HG02759 (cell line): ENCODE measurements around the gene PARN.

ENCODE experiments used
- ATAC-seq: cut with Tn5 transposase; IDR thresholded peaks from one replicate; pipeline ENCODE4 v1.9.1; 2021; ENCODE audit warnings: mild to moderate bottlenecking, moderate library complexity; ENCODE audit not compliant: unreplicated experiment

The PARN gene

DNA sequence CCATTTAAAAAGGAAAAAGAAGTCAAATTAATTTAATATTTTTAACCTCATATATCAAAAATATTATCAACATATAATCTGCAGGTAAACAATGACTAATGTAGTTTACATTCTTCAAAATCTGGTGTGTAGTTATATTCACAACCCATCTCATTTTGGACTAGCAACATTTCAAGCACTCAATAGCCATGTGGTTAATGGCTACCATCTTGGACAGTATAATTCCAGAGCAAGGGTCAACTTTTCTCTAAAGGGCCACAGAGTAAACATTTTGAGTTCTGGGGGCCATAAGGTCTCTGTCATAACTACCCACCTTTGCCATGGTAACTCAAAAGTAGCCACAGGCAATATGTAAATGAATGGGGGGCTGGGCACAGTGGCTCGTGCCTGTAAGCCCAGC lies 153.9 kb downstream of the PARN start:
- no peak for ATAC-seq

DNA sequence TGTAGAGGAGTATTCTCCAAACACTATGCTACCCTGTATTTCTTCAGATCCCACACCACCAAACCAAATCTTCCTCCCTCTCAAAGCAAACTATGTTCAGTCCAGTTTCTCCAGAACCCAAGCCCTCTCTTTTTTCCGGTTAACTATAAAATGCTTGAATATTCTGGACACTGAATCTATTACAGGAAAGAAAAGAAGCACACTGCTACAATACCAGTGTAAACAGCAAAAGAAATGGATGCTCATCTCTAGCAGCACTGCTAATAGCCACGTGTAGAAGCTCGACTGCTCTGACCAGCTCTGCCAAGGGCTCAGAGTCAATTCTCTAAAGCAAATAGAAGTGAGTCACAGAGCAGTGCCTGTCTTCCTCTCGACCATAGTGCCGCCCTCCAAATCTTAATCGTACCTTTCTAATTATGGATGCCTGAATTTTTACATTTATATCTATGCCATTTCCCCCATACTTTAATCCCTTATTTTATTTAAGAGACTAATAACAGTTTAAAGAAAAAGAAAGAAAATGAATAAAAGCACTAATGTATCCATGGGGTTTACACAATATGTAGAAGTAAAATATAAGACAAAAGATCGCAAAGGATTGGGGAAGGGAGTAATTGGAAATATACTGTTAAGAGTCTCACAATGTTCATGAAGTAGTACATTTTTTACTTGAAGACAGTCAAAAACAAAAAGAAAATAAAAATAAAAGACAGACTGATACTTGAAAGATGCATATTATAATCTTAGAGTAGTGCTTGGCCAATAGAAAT lies 154.5 kb downstream of the PARN start:
- ATAC-seq = no peak

DNA sequence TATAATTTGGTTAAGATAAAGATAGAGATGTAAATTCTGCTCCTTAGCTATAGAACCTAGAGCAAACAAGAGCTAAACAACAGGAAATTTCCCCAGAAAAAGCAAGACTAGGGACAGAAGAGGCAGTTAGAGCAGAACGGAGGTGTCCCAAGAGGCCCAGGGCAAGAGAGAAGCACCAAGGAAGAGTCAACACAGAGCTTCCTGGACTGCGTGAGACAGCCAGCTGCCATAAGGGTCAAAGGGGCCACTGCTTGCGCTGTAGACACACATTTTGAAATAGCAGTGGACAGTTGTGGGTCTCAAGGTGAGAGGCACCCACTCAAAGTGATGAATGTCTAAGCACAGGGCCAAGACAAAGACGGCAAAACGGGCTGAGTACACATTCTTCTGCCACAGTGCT lies 156.6 kb downstream of the PARN start:
- ATAC-seq = no peak

DNA sequence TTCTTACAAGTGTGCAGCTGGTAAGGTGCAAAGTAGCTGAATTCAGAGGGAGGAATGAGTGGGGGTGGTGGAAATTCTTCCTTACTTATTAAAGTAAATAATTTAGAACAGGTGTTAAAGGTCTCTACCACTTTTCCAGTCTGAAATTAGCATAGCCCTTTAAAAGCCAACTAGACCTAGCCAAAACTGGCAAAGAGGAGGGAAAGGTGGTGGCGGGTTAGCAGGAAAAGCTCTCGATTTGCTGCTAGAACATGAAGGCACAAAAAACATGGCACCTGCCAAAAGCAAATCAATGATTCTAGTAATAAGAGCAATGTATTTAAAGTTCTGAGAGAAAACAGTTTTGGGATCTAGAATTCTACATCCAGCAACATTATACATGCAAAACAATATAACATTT lies 157.7 kb downstream of the PARN start:
- no peak for ATAC-seq

DNA sequence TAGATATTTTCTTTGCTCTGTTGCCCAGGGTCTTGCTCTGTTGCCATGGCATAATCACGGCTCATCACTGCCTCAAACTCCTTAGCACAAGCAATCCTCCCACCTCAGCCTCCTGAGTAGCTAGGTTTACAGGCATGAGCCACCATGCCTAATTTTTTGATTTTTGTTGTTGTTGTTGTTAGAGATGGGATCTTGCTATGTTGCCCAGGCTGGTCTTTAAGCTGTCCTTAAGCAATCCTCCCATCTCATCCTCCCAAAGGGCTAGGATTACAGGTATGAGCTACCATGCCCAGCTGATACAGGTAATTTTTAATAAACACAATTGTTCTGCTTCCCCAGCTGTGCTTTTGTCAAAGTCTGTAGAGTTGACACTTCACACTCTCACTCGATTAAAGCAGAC lies 159.3 kb downstream of the PARN start:
- no peak for ATAC-seq

DNA sequence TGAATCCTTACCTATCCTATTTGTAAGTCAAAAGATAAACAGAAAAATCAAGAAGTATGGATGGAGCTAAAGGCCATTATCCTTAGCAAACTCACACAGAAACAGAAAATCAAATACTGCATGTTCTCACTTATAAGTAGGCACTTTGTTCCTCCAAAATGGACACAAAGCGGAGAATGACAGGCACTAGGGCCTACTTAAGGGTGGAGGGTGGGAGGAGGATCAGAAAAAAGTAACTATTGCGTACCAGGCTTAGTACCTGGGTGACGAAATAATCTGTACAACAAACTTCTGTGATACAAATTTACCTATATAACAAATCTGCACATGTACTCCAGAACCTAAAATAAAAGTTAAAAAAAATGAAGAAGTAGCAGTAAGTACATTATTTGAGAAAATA lies 164.3 kb downstream of the PARN start:
- ATAC-seq = no peak

DNA sequence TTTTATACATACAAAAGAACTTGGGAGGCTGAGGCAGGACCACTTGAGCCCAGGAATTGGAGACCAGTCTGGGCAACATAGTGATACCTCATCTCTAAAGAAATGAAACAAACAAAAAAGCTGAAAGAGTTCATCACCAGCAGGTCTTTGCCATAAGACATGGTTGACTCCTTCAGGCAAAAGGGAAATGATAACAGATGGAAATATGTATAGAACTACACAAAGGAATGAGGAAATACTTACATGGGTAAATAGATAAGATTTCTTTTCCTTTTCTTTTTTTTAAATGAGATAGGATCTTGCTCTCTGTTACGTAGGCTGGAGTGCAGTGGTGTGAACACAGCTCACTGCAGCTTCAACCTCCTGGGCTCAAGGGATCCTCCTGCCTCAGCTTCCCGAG lies 165.3 kb downstream of the PARN start:
- ATAC-seq = no peak

DNA sequence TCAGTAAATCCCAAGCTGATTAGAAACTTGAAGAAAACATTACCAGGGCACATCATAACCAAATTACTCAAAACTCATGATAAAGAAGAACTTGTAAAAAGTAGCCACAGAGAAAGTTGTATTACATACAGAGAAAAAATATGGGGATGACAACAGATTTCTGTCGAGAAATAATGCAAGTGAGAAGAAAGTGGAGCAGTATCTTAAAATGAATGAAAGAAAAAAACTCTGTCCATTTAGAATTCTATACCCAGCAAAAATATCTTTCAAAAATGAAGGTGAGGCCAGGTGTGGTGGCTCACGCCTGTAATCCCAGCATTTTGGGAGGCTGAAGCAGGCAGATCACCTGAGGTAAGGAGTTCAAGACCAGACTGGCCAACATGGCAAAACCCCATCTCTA lies 165.9 kb downstream of the PARN start:
- ATAC-seq = no peak

DNA sequence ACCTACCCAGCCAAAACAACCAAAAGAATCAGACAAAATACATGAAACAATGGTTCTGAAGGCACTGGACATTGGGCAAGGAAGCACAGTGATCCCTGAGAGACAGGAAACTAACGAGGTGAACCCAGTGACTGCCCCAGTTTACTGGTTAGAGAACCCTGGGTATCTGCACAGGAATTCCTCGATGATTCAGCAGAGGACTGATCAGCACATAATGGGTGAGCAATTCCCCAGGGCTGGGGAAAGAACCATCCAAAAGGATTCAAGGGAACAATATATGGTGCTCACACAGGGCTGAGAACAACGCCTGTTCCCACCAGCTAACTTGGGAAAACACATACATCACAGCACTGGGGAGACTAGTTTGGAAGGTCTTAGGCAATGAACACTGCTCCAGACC lies 167.2 kb downstream of the PARN start:
- ATAC-seq = no peak

DNA sequence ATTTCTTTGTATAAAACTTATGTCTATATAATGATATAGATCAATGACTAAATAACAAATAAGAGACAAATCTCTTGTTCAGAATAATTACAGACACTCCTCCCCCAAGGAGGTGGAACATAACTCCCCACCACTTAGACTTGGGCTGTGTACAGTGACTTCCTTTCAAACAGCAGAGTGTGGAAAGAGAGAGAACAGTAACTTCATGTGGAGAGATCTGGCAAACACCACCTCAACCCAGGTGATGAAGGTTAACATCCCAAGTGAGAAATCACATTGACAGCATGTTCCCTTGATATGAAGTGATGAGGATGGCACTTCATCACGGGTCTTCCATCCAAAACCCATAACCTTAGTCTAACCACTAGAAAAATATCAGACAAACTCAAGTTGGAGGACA lies 169.3 kb downstream of the PARN start:
- ATAC-seq = no peak

DNA sequence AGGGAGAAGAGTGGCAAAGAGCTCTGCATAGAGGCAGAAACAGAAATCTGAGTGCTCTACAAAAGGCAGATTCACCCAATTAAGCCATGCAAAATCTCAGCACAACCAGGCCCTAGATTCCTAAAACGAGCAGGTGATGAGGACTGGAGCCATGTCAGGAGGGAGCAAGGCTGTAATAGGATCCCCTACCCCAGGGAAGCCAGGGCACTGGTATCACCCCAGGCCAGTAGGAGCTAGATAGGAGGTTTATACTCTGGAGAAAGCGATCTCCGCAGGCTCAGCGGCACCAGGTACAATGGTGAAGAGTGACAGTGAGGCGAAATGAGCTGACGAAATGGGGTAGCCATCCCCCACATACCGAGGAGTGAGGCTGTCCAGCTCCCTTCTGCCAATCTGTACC lies 171.5 kb downstream of the PARN start:
- no peak for ATAC-seq

DNA sequence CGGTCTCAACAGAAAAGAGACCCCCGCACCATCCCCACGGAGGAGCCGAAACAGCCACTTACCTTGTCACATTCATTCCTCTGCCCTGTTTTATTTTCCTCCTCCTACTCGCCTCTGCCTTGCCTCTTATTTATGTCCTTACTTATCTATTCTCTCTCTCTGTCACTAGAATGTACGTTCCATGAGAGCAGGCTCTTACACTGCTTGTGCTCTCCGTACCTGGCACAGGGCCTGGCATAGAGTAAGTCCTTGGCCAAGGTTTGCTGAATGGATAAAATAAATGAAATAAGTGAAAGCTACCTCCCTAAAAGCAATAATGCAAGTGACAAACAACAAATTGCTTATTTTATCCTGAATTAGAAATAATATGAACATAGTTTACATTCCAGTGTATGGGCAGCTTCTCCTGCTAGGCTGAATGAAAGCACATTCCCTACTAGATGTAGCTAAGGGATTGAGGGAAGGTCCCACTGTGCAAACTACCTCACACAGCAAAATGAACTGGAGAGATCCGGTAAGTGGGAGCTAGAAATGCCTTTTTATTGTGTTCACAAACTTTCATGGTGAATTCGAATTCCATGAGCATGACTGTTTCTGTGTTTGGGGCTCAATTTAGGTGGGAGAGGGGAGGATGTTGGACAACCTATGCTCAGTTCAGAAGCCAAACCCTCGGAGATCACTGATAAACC lies 173.1 kb downstream of the PARN start:
- ATAC-seq = no peak

DNA sequence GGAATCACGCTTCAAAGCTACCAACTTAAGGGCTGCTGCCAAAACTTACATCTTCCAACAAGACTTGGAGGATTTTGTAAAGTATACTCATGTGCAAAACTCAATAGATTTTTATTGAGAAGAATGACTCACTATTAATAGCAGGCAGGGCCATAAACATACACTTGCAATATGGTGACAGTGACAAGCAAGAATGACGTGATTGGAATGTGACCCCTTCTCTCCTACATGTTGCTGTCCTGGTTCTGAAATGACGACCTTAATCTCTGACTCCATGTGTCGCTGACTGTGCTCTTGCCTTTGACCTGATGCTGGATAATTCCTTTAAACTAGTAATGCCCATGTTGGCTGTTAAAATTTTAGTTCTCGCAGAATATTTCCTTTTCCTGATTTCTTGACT lies 174.5 kb downstream of the PARN start:
- ATAC-seq = no peak

DNA sequence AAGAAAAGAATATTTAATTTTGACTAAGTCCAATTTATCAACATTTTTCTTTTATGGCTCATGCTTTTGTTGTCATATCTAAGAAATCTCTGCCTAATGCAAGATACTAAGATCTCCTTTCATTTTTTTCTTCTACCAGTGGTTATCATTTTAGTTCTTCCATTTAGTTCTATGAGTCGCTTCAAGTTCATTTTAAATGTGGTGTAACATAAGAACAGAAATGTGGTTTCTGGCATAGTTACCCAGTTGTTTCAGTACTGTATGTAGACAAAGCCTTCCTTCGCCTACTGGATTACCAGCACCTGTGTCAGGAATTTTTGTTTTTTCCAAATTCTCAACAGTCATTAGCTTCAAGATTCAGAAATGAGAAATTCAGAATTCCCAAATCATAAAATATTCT lies 175.7 kb downstream of the PARN start:
- ATAC-seq = no peak

DNA sequence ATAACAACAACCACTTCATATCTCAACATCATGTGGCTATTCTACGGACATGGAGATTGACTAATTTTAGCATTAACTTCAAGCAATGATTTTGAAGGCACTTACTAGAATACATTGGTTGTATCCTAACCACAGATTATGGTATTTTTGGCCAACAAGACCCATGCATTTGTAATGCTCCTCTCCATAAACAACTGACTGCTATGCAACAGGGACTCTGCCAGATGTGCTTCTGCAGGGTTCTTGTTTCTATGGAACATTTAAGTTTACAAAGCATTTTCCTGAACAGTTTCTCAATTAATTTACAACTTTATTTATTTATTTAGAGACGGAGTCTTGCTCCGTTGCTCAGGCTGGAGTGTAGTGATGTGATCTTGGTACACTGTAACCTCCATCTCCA lies 178.0 kb downstream of the PARN start:
- no peak for ATAC-seq

DNA sequence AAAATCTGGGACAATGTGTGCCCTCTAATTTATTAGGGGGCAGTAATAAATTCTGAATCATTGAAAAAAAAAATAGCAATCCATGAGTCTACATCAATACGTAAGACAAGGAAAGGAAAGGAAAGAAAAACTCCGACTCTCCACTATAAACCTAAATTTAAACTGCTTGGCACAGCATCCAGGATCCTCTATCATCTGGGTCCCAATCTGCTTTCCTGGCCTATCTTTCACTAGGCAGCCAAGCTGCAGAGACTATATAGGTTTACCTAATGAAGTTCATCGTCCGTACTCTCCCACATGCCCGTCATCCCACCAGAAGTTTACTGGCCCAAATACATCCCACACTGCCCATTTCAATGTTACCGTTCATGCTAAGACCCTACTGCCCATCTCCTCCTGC lies 179.2 kb downstream of the PARN start:
- ATAC-seq = no peak

DNA sequence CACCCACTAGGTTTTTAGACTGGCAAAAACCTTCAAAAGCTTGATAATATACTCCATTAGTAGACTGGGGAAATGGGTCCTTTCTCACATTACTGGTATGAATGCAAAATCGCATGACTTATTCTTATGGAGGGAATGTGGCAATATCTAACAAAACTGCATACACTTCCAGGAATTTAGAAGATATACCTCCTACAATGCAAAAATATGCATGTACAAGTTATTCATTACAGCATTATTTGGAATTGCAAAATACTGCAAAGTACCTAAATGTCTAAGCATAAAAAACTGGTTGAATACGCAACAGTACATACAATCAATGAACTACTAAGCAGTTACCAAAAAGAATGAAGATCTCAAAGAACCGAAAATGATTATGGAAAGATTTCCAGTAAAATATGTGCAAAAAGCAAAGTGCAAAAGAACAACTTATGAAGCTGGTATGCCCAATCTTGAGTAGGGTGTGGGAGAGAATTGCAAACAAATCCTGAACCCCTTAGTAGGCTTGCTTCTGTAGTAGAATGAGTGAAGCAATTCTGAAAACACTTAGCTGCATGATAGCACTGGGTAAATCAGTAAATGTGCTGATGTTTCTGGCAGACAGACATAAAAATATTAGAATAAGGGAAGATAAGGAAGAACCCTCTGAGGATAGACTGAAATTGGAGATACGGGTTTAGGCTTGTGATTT lies 180.1 kb downstream of the PARN start:
- ATAC-seq = no peak

DNA sequence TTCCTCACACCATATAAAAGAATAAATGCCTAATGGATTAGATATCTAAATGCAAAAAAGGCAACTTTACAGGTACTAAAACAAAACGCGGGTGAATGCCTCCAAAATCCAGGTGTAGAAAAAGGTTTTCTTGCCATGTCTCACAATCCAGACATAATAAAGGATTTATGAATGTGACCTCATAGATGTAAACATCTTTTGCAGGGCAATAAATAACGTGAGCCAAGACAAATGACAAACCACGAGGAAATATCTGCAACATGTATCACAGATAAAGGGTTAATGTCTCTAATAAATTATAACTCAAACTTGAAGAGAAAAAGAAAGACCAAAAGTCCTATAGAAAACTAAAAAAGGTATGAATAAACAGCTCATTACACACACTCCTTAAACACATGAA lies 180.7 kb downstream of the PARN start:
- ATAC-seq = no peak

DNA sequence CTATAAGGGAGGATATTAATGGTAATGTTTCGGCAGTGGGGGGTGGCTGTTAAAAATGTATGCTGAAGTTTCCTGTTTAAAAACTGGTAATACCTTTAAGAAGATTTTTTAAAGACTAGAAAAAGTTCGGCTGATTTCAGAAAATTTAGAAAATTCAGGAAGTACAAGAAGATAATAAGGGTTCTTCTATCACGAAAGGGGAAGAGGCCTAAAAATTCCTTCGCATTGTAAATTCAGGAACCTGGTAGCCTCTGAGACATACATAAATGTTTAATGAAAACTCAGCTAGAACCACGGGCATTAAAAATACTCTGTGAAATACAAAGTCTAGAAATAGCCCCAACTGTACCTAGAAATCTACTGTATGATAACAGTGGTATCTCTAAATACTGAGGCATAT lies 181.2 kb downstream of the PARN start:
- ATAC-seq = no peak

DNA sequence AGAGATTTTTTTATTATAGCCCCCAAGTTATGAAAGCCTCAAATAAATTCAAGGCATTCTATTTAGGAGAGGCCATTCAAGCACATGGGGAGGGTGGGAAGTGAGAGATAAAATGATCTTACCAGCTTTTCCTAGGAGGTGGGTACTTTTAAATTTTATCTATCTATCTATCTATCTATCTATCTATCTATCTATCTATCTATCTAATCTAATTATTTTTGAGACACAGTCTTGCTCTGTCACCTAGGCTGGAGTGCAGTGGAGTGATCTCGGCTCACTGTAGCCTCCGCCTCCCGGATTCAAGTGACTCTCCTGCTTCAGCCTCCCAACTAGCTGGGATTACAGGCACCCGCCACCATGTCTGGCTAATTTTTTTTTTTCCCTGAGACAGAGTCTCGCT lies 182.3 kb downstream of the PARN start:
- no peak for ATAC-seq

DNA sequence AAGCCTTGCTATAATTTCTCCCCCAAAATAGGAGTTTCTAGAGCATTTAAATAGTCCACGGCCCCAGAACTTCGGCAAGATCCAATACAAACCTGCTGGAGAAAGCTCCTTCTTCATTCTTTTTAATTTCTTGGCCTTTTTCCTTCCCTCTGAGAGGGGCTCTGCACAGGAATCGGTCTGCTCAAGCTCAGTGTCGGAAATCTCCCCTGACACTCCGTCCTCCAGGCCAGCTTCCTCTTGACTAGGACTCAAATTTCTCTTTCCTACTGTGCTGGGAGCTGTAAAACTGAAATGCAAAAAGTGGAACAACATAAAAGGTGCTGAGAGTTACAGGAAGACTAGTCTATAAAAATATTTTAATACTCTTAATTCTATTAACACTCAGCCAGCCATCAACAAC lies 183.3 kb downstream of the PARN start:
- no peak for ATAC-seq
